ENCODE measurements around the gene DCXR.

DCXR gene

GRCh38 chr17:82050761-82051641 is 13.5 kb upstream of the DCXR start:
- TF ChIP-seq MAX (IDR thresholded peaks at IDR 0.05; ENCODE audit: low read depth, low read length) (no peak), MYC (IDR thresholded peaks at IDR 0.05; ENCODE audit: low read depth, low read length) (no peak), CTCF (IDR thresholded peaks at IDR 0.05; ENCODE audit: low read depth, low read length) (no peak), POLR2A (IDR thresholded peaks at IDR 0.05; ENCODE audit: extremely low read depth, insufficient read length) (no peak)
- no peak for DNase-seq (ENCODE audit: low read depth)

GRCh38 chr17:82050152-82050760 is 12.8 kb upstream of the DCXR start:
- no peak overlapping the region for H3K4me3 ChIP-seq (ENCODE audit: low read depth, low read length)
- TF ChIP-seq POLR2A (IDR thresholded peaks at IDR 0.05; ENCODE audit: extremely low read depth, insufficient read length): no peak
- TF ChIP-seq CTCF (IDR thresholded peaks at IDR 0.05; ENCODE audit: low read depth, low read length): no peak
- no peak for TF ChIP-seq MAX (IDR thresholded peaks at IDR 0.05; ENCODE audit: low read depth, low read length)
- TF ChIP-seq MYC (IDR thresholded peaks at IDR 0.05; ENCODE audit: low read depth, low read length): no peak
- no peak for DNase-seq (ENCODE audit: low read depth)

More at GRCh38 chr17:82050761-82051641, 13.5 kb upstream of the DCXR start:
- H3K4me3 ChIP-seq (ENCODE audit: low read depth, low read length): peak overlapping the region; percentile 38

GRCh38 chr17:82049521-82049971 is 12.0 kb upstream of the DCXR start:
- TF ChIP-seq MYC (IDR thresholded peaks at IDR 0.05; ENCODE audit: low read depth, low read length): no peak
- TF ChIP-seq MAX (IDR thresholded peaks at IDR 0.05; ENCODE audit: low read depth, low read length): no peak
- TF ChIP-seq CTCF (IDR thresholded peaks at IDR 0.05; ENCODE audit: low read depth, low read length): no peak
- DNase-seq (ENCODE audit: low read depth): no peak
- no peak overlapping the region for H3K4me3 ChIP-seq (ENCODE audit: low read depth, low read length)

- DNase-seq (ENCODE audit: low read depth): no peak
- no peak overlapping the region for H3K4me3 ChIP-seq (ENCODE audit: low read depth, low read length)
- TF ChIP-seq CTCF (IDR thresholded peaks at IDR 0.05; ENCODE audit: low read depth, low read length): no peak
- TF ChIP-seq POLR2A (IDR thresholded peaks at IDR 0.05; ENCODE audit: extremely low read depth, insufficient read length): no peak
- no peak for TF ChIP-seq MYC (IDR thresholded peaks at IDR 0.05; ENCODE audit: low read depth, low read length)
- no peak for TF ChIP-seq MAX (IDR thresholded peaks at IDR 0.05; ENCODE audit: low read depth, low read length)
These were observed 11.6 kb upstream of the DCXR start for GRCh38 chr17:82049106-82049505.

GRCh38 chr17:82048571-82048971 is 11.1 kb upstream of the DCXR start:
- TF ChIP-seq MAX (IDR thresholded peaks at IDR 0.05; ENCODE audit: low read depth, low read length) (no peak), POLR2A (IDR thresholded peaks at IDR 0.05; ENCODE audit: extremely low read depth, insufficient read length) (no peak), CTCF (IDR thresholded peaks at IDR 0.05; ENCODE audit: low read depth, low read length) (no peak), MYC (IDR thresholded peaks at IDR 0.05; ENCODE audit: low read depth, low read length) (no peak)
- DNase-seq (ENCODE audit: low read depth): no peak

More at GRCh38 chr17:82048571-82048971, 11.1 kb upstream of the DCXR start:
- H3K4me3 ChIP-seq (ENCODE audit: low read depth, low read length): no peak overlapping the region
